SK-N-SH treated with all-trans-retinoic acid at 6 μM for 48 hours (cell line): ENCODE measurements around the gene ITK.

Experiments used
- ATAC-seq: fragments of 200-7000 bp; cut with Tn5 transposase; 3 replicates; pipeline ENCODE4 v1.9.1; 2020; ENCODE audit warnings: mild to moderate bottlenecking, moderate library complexity
- ARNTL ChIP-seq: fragments of 450-650 bp; formaldehyde crosslinking; IDR thresholded peaks from 2 replicates; pipeline ENCODE4 v1.5.0; 2020; ENCODE audit warnings: low read depth, mild to moderate bottlenecking, moderate library complexity, borderline replicate concordance
- BACH2 ChIP-seq: fragments of 250-450 bp; sonication (Bioruptor Pico); IDR thresholded peaks from 2 replicates; pipeline ENCODE4 v1.9.0; 2021; ENCODE audit warnings: mild to moderate bottlenecking, borderline replicate concordance
- CSDC2 ChIP-seq: fragments of 250-450 bp; sonication (Bioruptor Pico); IDR thresholded peaks from 2 replicates; pipeline ENCODE4 v1.5.0; 2020; ENCODE audit warnings: mild to moderate bottlenecking, moderate library complexity
- CSRNP3 ChIP-seq: fragments of 250-450 bp; sonication (Bioruptor Pico); IDR thresholded peaks from 2 replicates; pipeline ENCODE4 v1.5.1; 2021; ENCODE audit warnings: mild to moderate bottlenecking, moderate library complexity
- ESRRG ChIP-seq: fragments of 250-450 bp; sonication (Bioruptor Pico); IDR thresholded peaks from 2 replicates; pipeline ENCODE4 v1.6.1; 2021; ENCODE audit warnings: mild to moderate bottlenecking
- GLIS3 ChIP-seq: fragments of 250-450 bp; sonication (Bioruptor Pico); IDR thresholded peaks from 2 replicates; pipeline ENCODE4 v1.5.0; 2020; ENCODE audit warnings: mild to moderate bottlenecking, moderate library complexity
- ISL1 ChIP-seq: fragments of 250-450 bp; sonication (Bioruptor Pico); IDR thresholded peaks from 2 replicates; pipeline ENCODE4 v2.1.2; 2022; ENCODE audit warnings: mild to moderate bottlenecking, moderate library complexity
- OSR1 ChIP-seq: fragments of 250-450 bp; sonication (Bioruptor Pico); IDR thresholded peaks from 2 replicates; pipeline ENCODE4 v1.8.0; 2022; ENCODE audit warnings: moderate library complexity, mild to moderate bottlenecking, inconsistent platforms
- PPARA ChIP-seq: fragments of 250-450 bp; sonication (Bioruptor Pico); IDR thresholded peaks from 2 replicates; pipeline ENCODE4 v1.5.0; 2020; ENCODE audit warnings: mild to moderate bottlenecking, borderline replicate concordance
- RARB ChIP-seq: fragments of 250-450 bp; sonication (Bioruptor Pico); IDR thresholded peaks from 2 replicates; pipeline ENCODE4 v1.8.0; 2021; ENCODE audit warnings: mild to moderate bottlenecking, moderate library complexity
- SNAI2 ChIP-seq: fragments of 250-450 bp; sonication (Bioruptor Pico); IDR thresholded peaks from 2 replicates; pipeline ENCODE4 v1.5.0; 2020; ENCODE audit warnings: mild to moderate bottlenecking, moderate library complexity
- TCF4 ChIP-seq: fragments of 250-450 bp; sonication (Bioruptor Pico); IDR thresholded peaks from 2 replicates; pipeline ENCODE4 v1.8.0; 2021; ENCODE audit warnings: mild to moderate bottlenecking, moderate library complexity, borderline replicate concordance
- TOX ChIP-seq: fragments of 250-450 bp; sonication (Bioruptor Pico); IDR thresholded peaks from 2 replicates; pipeline ENCODE4 v1.8.0; 2021; ENCODE audit warnings: mild to moderate bottlenecking, moderate library complexity, borderline replicate concordance
- ZC3H10 ChIP-seq: fragments of 250-450 bp; sonication (Bioruptor Pico); IDR thresholded peaks from 2 replicates; pipeline ENCODE4 v1.5.1; 2021; ENCODE audit warnings: mild to moderate bottlenecking, moderate library complexity
- ZFP3 ChIP-seq: fragments of 250-450 bp; sonication (Bioruptor Pico); IDR thresholded peaks from 2 replicates; pipeline ENCODE4 v1.5.0; 2020; ENCODE audit warnings: mild to moderate bottlenecking, moderate library complexity
- ZFP30 ChIP-seq: fragments of 450-650 bp; formaldehyde crosslinking; IDR thresholded peaks from 2 replicates; pipeline ENCODE4 v1.5.0; 2022; ENCODE audit warnings: mild to moderate bottlenecking, moderate library complexity
- TF ChIP-seq, protein P1 (sequence below): fragments of 250-450 bp; sonication (Bioruptor Pico); IDR thresholded peaks from 2 replicates; pipeline ENCODE4 v1.5.1; 2020; ENCODE audit warnings: low read depth, mild to moderate bottlenecking, moderate library complexity
- TF ChIP-seq, protein P2 (sequence below): fragments of 250-450 bp; sonication (Bioruptor Pico); IDR thresholded peaks from 2 replicates; pipeline ENCODE4 v1.8.0; 2020; ENCODE audit warnings: mild to moderate bottlenecking, moderate library complexity, borderline replicate concordance
- TF ChIP-seq, protein P3 (sequence below): fragments of 250-450 bp; sonication (Bioruptor Pico); IDR thresholded peaks from 2 replicates; pipeline ENCODE4 v1.5.0; 2020; ENCODE audit warnings: mild to moderate bottlenecking, moderate library complexity
- TF ChIP-seq, protein P4 (sequence below): fragments of 250-450 bp; sonication (Bioruptor Pico); IDR thresholded peaks from 2 replicates; pipeline ENCODE4 v1.8.0; 2021; ENCODE audit warnings: low read depth, mild to moderate bottlenecking, moderate library complexity, borderline replicate concordance

Gene ITK

DNA sequence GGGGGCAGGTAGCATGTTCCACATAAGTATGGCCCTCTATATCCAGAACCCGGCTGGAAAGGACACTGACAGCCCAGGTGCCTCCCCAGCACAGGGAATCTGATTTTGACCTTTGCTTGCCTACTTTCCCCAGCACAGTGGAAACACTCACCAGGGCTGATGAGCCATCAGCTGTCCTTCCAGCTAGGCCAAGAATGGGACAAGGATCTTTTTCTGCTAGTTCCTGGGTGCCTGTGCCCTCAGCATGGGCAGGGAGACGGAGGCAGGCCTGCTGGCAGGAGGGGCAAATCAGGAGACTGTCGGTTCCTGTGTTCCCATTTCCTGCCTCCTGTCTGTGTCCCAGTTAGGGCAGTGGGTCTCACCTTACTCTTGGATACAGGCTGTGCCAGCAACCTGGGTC is 86.4 kb downstream of the ITK start:
- ATAC-seq, result no peak

GRCh38 chr5:157267761-157268480 is 87.3 kb downstream of the ITK start:
- ATAC-seq, result no peak
- TF ChIP-seq CSRNP3 (CRISPR knock-in tag), result no peak

More for the DNA sequence above, 86.4 kb downstream of the ITK start:
- TF ChIP-seq, protein P1, sequence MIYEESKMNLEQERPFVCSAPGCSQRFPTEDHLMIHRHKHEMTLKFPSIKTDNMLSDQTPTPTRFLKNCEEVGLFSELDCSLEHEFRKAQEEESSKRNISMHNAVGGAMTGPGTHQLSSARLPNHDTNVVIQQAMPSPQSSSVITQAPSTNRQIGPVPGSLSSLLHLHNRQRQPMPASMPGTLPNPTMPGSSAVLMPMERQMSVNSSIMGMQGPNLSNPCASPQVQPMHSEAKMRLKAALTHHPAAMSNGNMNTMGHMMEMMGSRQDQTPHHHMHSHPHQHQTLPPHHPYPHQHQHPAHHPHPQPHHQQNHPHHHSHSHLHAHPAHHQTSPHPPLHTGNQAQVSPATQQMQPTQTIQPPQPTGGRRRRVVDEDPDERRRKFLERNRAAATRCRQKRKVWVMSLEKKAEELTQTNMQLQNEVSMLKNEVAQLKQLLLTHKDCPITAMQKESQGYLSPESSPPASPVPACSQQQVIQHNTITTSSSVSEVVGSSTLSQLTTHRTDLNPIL (CRISPR knock-in tag), result no peak
- TF ChIP-seq ZC3H10 (CRISPR knock-in tag) (no peak), ESRRG (CRISPR knock-in tag) (no peak), BACH2 (CRISPR knock-in tag) (no peak), TCF4 (CRISPR knock-in tag) (no peak), OSR1 (CRISPR knock-in tag) (no peak), SNAI2 (CRISPR knock-in tag) (no peak), ISL1 (no peak), CSDC2 (no peak), GLIS3 (CRISPR knock-in tag) (no peak)
- TF ChIP-seq, protein P2, sequence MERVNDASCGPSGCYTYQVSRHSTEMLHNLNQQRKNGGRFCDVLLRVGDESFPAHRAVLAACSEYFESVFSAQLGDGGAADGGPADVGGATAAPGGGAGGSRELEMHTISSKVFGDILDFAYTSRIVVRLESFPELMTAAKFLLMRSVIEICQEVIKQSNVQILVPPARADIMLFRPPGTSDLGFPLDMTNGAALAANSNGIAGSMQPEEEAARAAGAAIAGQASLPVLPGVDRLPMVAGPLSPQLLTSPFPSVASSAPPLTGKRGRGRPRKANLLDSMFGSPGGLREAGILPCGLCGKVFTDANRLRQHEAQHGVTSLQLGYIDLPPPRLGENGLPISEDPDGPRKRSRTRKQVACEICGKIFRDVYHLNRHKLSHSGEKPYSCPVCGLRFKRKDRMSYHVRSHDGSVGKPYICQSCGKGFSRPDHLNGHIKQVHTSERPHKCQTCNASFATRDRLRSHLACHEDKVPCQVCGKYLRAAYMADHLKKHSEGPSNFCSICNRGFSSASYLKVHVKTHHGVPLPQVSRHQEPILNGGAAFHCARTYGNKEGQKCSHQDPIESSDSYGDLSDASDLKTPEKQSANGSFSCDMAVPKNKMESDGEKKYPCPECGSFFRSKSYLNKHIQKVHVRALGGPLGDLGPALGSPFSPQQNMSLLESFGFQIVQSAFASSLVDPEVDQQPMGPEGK (CRISPR knock-in tag), result no peak

- no peak for ATAC-seq
- TF ChIP-seq CSRNP3 (CRISPR knock-in tag), result no peak
- TF ChIP-seq ZC3H10 (CRISPR knock-in tag), result no peak
- no peak for TF ChIP-seq OSR1 (CRISPR knock-in tag)
- no peak for TF ChIP-seq SNAI2 (CRISPR knock-in tag)
- TF ChIP-seq CSDC2, result no peak
- no peak for TF ChIP-seq PPARA (CRISPR knock-in tag)
- TF ChIP-seq TCF4 (CRISPR knock-in tag), result no peak
- TF ChIP-seq ARNTL (CRISPR knock-in tag), result no peak
- no peak for TF ChIP-seq BACH2 (CRISPR knock-in tag)
- no peak for TF ChIP-seq ISL1
- no peak for TF ChIP-seq GLIS3 (CRISPR knock-in tag)
- no peak for TF ChIP-seq TOX (CRISPR knock-in tag)
- no peak for TF ChIP-seq ZFP30 (CRISPR knock-in tag)
- TF ChIP-seq ZFP3 (CRISPR knock-in tag), result no peak
- TF ChIP-seq, protein P2 (CRISPR knock-in tag), result no peak
- TF ChIP-seq, protein P3, sequence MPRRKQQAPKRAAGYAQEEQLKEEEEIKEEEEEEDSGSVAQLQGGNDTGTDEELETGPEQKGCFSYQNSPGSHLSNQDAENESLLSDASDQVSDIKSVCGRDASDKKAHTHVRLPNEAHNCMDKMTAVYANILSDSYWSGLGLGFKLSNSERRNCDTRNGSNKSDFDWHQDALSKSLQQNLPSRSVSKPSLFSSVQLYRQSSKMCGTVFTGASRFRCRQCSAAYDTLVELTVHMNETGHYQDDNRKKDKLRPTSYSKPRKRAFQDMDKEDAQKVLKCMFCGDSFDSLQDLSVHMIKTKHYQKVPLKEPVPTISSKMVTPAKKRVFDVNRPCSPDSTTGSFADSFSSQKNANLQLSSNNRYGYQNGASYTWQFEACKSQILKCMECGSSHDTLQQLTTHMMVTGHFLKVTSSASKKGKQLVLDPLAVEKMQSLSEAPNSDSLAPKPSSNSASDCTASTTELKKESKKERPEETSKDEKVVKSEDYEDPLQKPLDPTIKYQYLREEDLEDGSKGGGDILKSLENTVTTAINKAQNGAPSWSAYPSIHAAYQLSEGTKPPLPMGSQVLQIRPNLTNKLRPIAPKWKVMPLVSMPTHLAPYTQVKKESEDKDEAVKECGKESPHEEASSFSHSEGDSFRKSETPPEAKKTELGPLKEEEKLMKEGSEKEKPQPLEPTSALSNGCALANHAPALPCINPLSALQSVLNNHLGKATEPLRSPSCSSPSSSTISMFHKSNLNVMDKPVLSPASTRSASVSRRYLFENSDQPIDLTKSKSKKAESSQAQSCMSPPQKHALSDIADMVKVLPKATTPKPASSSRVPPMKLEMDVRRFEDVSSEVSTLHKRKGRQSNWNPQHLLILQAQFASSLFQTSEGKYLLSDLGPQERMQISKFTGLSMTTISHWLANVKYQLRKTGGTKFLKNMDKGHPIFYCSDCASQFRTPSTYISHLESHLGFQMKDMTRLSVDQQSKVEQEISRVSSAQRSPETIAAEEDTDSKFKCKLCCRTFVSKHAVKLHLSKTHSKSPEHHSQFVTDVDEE (CRISPR knock-in tag), result no peak
- no peak for TF ChIP-seq RARB (CRISPR knock-in tag)
- TF ChIP-seq, protein P4, sequence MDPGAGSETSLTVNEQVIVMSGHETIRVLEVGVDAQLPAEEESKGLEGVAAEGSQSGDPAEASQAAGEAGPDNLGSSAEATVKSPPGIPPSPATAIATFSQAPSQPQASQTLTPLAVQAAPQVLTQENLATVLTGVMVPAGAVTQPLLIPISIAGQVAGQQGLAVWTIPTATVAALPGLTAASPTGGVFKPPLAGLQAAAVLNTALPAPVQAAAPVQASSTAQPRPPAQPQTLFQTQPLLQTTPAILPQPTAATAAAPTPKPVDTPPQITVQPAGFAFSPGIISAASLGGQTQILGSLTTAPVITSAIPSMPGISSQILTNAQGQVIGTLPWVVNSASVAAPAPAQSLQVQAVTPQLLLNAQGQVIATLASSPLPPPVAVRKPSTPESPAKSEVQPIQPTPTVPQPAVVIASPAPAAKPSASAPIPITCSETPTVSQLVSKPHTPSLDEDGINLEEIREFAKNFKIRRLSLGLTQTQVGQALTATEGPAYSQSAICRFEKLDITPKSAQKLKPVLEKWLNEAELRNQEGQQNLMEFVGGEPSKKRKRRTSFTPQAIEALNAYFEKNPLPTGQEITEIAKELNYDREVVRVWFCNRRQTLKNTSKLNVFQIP (CRISPR knock-in tag), result no peak
Measured at GRCh38 chr5:157269165-157269671, 88.6 kb downstream of the ITK start.
